ENCODE results near the gene CNTNAP2. TPM values are rescaled to one million over a fixed set of nuclear protein-coding genes. Genes with fewer than 3 reads are reported as not detected.

The CNTNAP2 gene
- polyA plus RNA-seq, 1 experiment = not detected

DNA sequence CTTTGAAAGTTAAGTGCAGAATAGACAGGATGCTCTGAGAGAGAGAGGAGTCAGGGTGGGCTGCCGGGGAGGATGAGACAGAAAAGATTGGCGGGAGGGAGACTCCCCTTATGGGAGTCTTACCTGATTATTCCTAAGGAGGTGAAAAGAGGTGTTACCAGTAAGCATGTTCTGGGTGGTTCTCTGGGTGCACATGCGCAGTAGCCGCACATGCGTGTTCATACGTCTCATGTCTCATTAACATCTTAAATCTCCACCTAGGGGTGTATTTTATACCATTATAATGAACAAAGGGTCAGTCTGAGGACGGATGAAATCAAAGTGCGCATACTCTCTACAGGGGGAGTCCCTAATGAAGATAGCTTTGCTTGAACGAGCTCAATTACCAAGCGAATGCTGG lies 1881.0 kb downstream of the CNTNAP2 start:
- TF ChIP-seq, protein P1, sequence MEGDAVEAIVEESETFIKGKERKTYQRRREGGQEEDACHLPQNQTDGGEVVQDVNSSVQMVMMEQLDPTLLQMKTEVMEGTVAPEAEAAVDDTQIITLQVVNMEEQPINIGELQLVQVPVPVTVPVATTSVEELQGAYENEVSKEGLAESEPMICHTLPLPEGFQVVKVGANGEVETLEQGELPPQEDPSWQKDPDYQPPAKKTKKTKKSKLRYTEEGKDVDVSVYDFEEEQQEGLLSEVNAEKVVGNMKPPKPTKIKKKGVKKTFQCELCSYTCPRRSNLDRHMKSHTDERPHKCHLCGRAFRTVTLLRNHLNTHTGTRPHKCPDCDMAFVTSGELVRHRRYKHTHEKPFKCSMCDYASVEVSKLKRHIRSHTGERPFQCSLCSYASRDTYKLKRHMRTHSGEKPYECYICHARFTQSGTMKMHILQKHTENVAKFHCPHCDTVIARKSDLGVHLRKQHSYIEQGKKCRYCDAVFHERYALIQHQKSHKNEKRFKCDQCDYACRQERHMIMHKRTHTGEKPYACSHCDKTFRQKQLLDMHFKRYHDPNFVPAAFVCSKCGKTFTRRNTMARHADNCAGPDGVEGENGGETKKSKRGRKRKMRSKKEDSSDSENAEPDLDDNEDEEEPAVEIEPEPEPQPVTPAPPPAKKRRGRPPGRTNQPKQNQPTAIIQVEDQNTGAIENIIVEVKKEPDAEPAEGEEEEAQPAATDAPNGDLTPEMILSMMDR (IDR thresholded peaks at IDR 0.05; ENCODE audit: insufficient read depth, low read depth, low read length) = no peak
- POLR2A ChIA-PET = no interaction called here
- H3K27me3 ChIP-seq (ENCODE audit: control insufficient read depth, insufficient read depth, low read length) = no peaks in the 10 kb centered on the region
- CTCF ChIA-PET = no interaction called here
- no peak overlapping the region for H3K4me3 ChIP-seq (ENCODE audit: low read depth, low read length)
- no peak for DNase-seq (ENCODE audit: low read depth)
- H3K36me3 ChIP-seq (ENCODE audit: control insufficient read depth, insufficient read depth, low read length) = no peaks in the 10 kb centered on the region

DNA sequence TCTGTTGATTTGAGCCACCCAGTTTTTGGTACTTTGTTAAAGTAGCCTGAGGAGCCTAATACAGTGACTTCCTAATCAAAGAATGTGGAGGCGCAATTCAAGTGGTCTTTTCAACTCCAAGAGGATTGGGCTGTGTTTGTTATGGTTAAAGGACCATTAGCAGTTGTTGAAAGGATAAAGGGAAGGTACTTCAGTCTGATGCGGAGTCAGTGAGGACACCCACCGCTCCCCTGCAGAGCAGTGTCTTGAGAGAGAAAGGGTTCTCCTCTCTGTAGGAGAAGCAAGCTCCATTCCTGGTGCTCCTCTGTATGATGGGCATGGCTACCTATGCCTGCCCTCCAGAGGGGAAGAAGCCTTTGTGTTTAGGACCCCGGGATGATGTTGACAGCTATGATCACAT lies 1883.4 kb downstream of the CNTNAP2 start:
- H3K4me3 ChIP-seq (ENCODE audit: low read depth, low read length) = no peak overlapping the region
- DNase-seq (ENCODE audit: low read depth) = no peak
- TF ChIP-seq, protein P1 (IDR thresholded peaks at IDR 0.05; ENCODE audit: insufficient read depth, low read depth, low read length) = no peak
- POLR2A ChIA-PET = no interaction called here
- H3K36me3 ChIP-seq (ENCODE audit: control insufficient read depth, insufficient read depth, low read length) = no peaks in the 10 kb centered on the region
- no peaks in the 10 kb centered on the region for H3K27me3 ChIP-seq (ENCODE audit: control insufficient read depth, insufficient read depth, low read length)
- CTCF ChIA-PET = no interaction called here

DNA sequence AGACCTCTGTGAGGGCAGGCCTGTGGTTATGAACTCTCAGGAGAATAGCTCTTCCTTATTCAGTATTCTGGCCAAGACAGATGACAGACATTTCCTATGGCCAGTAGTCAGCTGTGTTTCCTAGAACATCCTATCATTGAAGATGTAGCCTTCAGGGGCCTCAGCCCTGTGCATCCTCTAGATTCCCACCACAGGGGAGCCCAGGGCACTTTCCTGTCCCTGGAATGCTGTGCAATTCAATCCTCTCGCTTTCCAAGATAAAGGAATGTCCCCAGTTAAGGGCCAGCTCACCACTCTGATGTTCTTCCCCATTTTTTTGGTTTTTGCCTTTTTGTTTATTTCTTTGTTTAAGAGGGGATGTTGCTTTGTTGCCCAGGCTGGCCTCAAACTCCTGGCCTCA lies 1895.2 kb downstream of the CNTNAP2 start:
- H3K4me3 ChIP-seq (ENCODE audit: low read depth, low read length) = no peak overlapping the region
- ChIA-PET POLR2A (no interaction called here), CTCF (no interaction called here)
- TF ChIP-seq, protein P1 (IDR thresholded peaks at IDR 0.05; ENCODE audit: insufficient read depth, low read depth, low read length) = no peak
- H3K27me3 ChIP-seq (ENCODE audit: control insufficient read depth, insufficient read depth, low read length) = no peaks in the 10 kb centered on the region
- H3K36me3 ChIP-seq (ENCODE audit: control insufficient read depth, insufficient read depth, low read length) = no peaks in the 10 kb centered on the region
- no peak for DNase-seq (ENCODE audit: low read depth)

DNA sequence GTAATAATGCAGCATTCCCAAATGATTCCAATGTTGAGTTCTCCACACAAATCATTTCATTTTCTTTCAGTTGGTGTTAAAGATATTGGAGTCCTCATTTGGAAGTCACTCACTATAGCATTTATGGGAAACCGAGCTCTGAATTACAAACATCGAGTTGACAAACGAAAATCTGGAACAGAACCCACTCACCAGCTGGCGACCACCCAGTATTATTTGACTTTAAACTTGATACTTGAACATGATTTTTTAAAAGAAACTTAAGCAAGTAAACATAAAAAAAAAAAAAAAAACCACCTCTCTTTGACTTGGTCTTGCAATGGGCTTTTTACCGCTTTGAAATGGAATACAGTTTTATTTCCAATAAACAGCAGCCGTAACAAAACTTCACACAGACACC lies 1897.4 kb downstream of the CNTNAP2 start:
- ChIA-PET CTCF (no interaction called here), POLR2A (no interaction called here)
- H3K36me3 ChIP-seq (ENCODE audit: control insufficient read depth, insufficient read depth, low read length) = no peaks in the 10 kb centered on the region
- DNase-seq (ENCODE audit: low read depth) = no peak
- no peaks in the 10 kb centered on the region for H3K27me3 ChIP-seq (ENCODE audit: control insufficient read depth, insufficient read depth, low read length)
- H3K4me3 ChIP-seq (ENCODE audit: low read depth, low read length) = no peak overlapping the region
- TF ChIP-seq, protein P1 (IDR thresholded peaks at IDR 0.05; ENCODE audit: insufficient read depth, low read depth, low read length) = no peak

DNA sequence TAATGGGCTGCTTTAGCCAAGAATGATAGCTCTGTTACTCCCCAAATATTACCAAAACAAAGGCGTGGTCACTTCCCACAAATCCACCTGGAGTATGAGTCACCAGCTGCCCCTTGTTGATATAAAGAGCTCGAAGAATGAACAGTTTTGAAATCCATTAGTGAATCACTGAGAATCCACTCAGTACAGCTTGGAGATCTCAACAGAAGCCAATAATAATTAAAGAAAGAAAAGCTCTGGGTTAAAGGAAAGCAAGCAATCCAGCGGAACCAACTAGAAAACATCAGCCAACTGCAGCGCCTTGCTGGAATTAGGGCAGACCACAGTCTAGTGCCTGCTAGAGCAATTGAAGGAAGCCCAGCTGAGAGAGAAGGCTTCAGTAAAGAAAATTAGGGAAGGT lies 1897.9 kb downstream of the CNTNAP2 start:
- no peak for DNase-seq (ENCODE audit: low read depth)
- POLR2A ChIA-PET = no interaction called here
- Histone ChIP-seq H3K4me3 (ENCODE audit: low read depth, low read length) (no peak overlapping the region), H3K27me3 (ENCODE audit: control insufficient read depth, insufficient read depth, low read length) (no peaks in the 10 kb centered on the region), H3K36me3 (ENCODE audit: control insufficient read depth, insufficient read depth, low read length) (no peaks in the 10 kb centered on the region)
- TF ChIP-seq, protein P1 (IDR thresholded peaks at IDR 0.05; ENCODE audit: insufficient read depth, low read depth, low read length) = no peak
- CTCF ChIA-PET = no interaction called here

Measured in BJ (cell line).